Heart left ventricle (tissue), 16 donors: Measurements from ENCODE around the gene APOBEC2. TPM values are rescaled to one million over a fixed set of nuclear protein-coding genes. Genes with fewer than 3 reads are reported as not detected.
"Not testable (repeated sequence)": the region's sequence is repeated elsewhere in the genome, so short reads cannot be mapped to it uniquely, and the experiment has no call there.

Source experiments
- ATAC-seq, 4 donors: fragments of 200-7000 bp; cut with Tn5 transposase; one replicate each; pipeline ENCODE4 v1.9.1; 2020 to 2022; ENCODE audit warnings: moderate library complexity in 4 of 4, mild to moderate bottlenecking in 3 of 4, moderate number of reproducible peaks in 1 of 4
- DNase-seq, 5 donors: peaks; one replicate each; pipeline ENCODE4 v3.0.0-alpha.2; 2020
- H3K27ac ChIP-seq, 12 donors: fragments of 200-600 bp; sonication (generic) in 4 of 12; one replicate each; pipeline versions ENCODE4 v1.5.0 to v1.8.0; 2016 to 2022; ENCODE audit warnings: mild to moderate bottlenecking in 2 of 12
- H3K27me3 ChIP-seq, 9 donors: fragments of 200-600 bp; sonication (generic) in 2 of 9; one replicate each; pipeline versions ENCODE4 v1.5.1 to v1.8.0; 2016 to 2022; ENCODE audit warnings: mild to moderate bottlenecking in 3 of 9
- H3K36me3 ChIP-seq, 9 donors: fragments of 200-600 bp; sonication (generic) in 2 of 9; one replicate each; pipeline versions ENCODE4 v1.5.0 to v1.8.0; 2018 to 2022; ENCODE audit warnings: mild to moderate bottlenecking in 2 of 9
- H3K4me1 ChIP-seq, 12 donors: fragments of 200-600 bp; sonication (generic) in 4 of 12; one replicate each; pipeline versions ENCODE4 v1.5.0 to v1.8.0; 2016 to 2022; ENCODE audit warnings: mild to moderate bottlenecking in 3 of 12
- H3K4me3 ChIP-seq, 12 donors: fragments of 200-600 bp; sonication (generic) in 4 of 12; one replicate each; pipeline versions ENCODE4 v1.5.0 to v1.8.0; 2017 to 2022; ENCODE audit warnings: mild to moderate bottlenecking in 9 of 12, moderate library complexity in 4 of 12
- H3K9me3 ChIP-seq, 12 donors: fragments of 200-600 bp; sonication (generic) in 4 of 12; one replicate each; pipeline versions ENCODE4 v1.5.0 to v1.8.0; 2016 to 2022; ENCODE audit warnings: mild to moderate bottlenecking in 1 of 12
- CTCF ChIP-seq, 12 donors: fragments of 200-600 bp; sonication (generic) in 4 of 12; IDR thresholded peaks; one replicate each; pipeline versions ENCODE4 v1.5.0 to v1.8.0; 2018 to 2022; ENCODE audit warnings: antibody characterized with exemption in 12 of 12, mild to moderate bottlenecking in 5 of 12
- POLR2A ChIP-seq, 2 donors: fragments of 450-650 bp; IDR thresholded peaks; one replicate each; pipeline ENCODE4 v1.6.1; 2017; ENCODE audit warnings: antibody characterized with exemption in 2 of 2, mild to moderate bottlenecking in 2 of 2, moderate library complexity in 2 of 2
- WGBS, 4 donors: extraction: QIAGEN DNeasy Blood & Tissue Kit in 2 of 4; methylation state at CpG; one replicate each; pipeline versions ENCODE4 v1.1.5 to v1.1.7; 2013 to 2018; 5-methylcytosine and 5-hydroxymethylcytosine counted together
- intact Hi-C, 10 donors: fragments of 100-400 bp; cut with DNase I; formaldehyde crosslinking; loops; one replicate each; pipeline versions ENCODE4 v1.11.1 to v1.14.2; 2022
- long read RNA-seq, 3 donors: library from polyadenylated mRNA; unstranded; transcript quantifications; one replicate each; pipeline ENCODE4 v2.0.0, GENCODE V29; 2020 to 2021
- polyA plus RNA-seq, 2 donors: library from polyadenylated mRNA; stranded (reverse); fragments of 200-250 nt; gene quantifications; one replicate each; pipeline ENCODE4 v1.2.3, GENCODE V29; 2013
- total RNA-seq, 9 donors: library from RNA; depleted of rRNA in 2 of 9; stranded (reverse); fragments of >200 nt in 2 of 9; fragmentation: NEBNext Ultra II Directional in 3 of 9; extraction: Animal tissue kit (Norgen Biotek cat#: 25700) in 3 of 9; gene quantifications; one replicate each; pipeline versions ENCODE4 v1.1.0 to v1.2.4, GENCODE V29; 2016 to 2023
- donor health status: ischemic (EF 13 %, LVEDD 7.1; RV severe dilation, severe dysfunction).
- donor health status: healthy with polysubstance abuse.
- donor health status: DM: no; HTN: yes; CAD: no.
- donor health status: DM: no; HTN: no; CAD: no.
- donor health status: ischemic (EF 25% LVEDD 6.9; RV normal size, moderate dysfunction).
- donor health status: ischemic (EF 25% LVEDD 5.7; RV mildly dilated, moderate dysfunction).
- donor health status: healthy.
- donor health status: DM: yes; HTN: yes; CAD: no.
- donor health status: ischemic (EF 35%, LVEDD 5.7; RV mildly dilated, moderate dysfunction).
- donor health status: nonischemic (EF 11% LVEDD 7.7; RV severe dilation, severe dysfunction).
- donor health status: DM: yes; HTN: yes; CAD: no.
- donor health status: PGD.
- donor health status: ischemic (EF 29% LVEDD 5.4; RV normal size, mild dysfunction).
- donor health status: nonischemic (EF 23%, LVEDD 6.1; RV moderate dilation, normal function).

Gene APOBEC2
- 100 to 1,000 TPM; 139 to 524 (median 237) TPM for total RNA-seq
- 100 to 1,000 TPM in 1 of 2 donors, 10 to 100 TPM in 1; 72.3 to 237 TPM for polyA plus RNA-seq
- long read RNA-seq, donor 1, transcript APOBEC2-201 (3 exons, 1,151 nt), result major isoform, 296 of 316 reads
- long read RNA-seq, donor 1, partial matches to known transcripts, result 11 of 316 reads
- long read RNA-seq, donor 1, other reads (novel, unspliced or antisense), result 9 of 316 reads
- long read RNA-seq, donor 2, transcript APOBEC2-201 (3 exons, 1,151 nt), result major isoform, 548 of 565 reads
- long read RNA-seq, donor 2, partial matches to known transcripts, result 10 of 565 reads
- long read RNA-seq, donor 2, other reads (novel, unspliced or antisense), result 7 of 565 reads
- long read RNA-seq, donor 3, transcript APOBEC2-201 (3 exons, 1,151 nt), result major isoform, 122 of 130 reads
- long read RNA-seq, donor 3, partial matches to known transcripts, result 8 of 130 reads
- long read RNA-seq, donor 3, other reads (novel, unspliced or antisense), result 0 of 130 reads

GRCh38 chr6:41053041-41053440 is at the start of gene APOBEC2:
TSS of gene APOBEC2 (plus strand) at chr6:41053202. CDS start at chr6:41053348, 146 bp downstream.
- peak; percentile 81 to 94 (median 86) for DNase-seq
- TF ChIP-seq CTCF (IDR thresholded peaks at IDR 0.05) (no peak), POLR2A (IDR thresholded peaks at IDR 0.05) (peak; percentile 1 to 80)
- Histone ChIP-seq H3K27ac (peak within 1 kb of the TSS; percentile 70 to 94 (median 87)), H3K4me3 (peak within 1 kb of the TSS; percentile 19 to 58 (median 50)), H3K27me3 (no peaks in the 10 kb centered on the region), H3K36me3 (peaks cover 0 to 5% (median 0%) of the 10 kb centered on the region in 9 donors), H3K9me3 (no peaks in the 10 kb centered on the region), H3K4me1 (peaks cover 0 to 59% (median 18%) of the 10 kb centered on the region in 12 donors)
- peak; percentile 88 to 92 (median 90) for ATAC-seq
- intact Hi-C loops, result no loop called here
- WGBS, 4 donors, result 30 to 63% (median 45%) methylated on average over 3 to 5 of the region's 5 CpGs

GRCh38 chr6:41006217-41006616 is 46.8 kb upstream of the APOBEC2 start:
- intact Hi-C loops, result loop anchor here in 8 of 10 donors (2.0 to 10.0 kb wide), 6 partner anchors 23 to 313 kb away; no protein-coding TSS in a partner anchor
- H3K27ac ChIP-seq, result not testable (repeated sequence)
- peak in 4 of 5 donors; percentile 34 to 45 (median 43) for DNase-seq

GRCh38 chr6:41006980-41007379 is 46.0 kb upstream of the APOBEC2 start:
- H3K27me3 ChIP-seq, H3K36me3 ChIP-seq, H3K4me3 ChIP-seq, H3K9me3 ChIP-seq, ATAC-seq, H3K4me1 ChIP-seq, DNase-seq, H3K27ac ChIP-seq: not testable (repeated sequence)
- 93 to 95% (median 93%) methylated on average over 4 of the region's 4 CpGs for WGBS, 4 donors
- intact Hi-C loops, result loop anchor here in 8 of 10 donors (2.0 to 10.0 kb wide), 6 partner anchors 22 to 312 kb away; no protein-coding TSS in a partner anchor

More at GRCh38 chr6:41006217-41006616, 46.8 kb upstream of the APOBEC2 start:
- H3K4me3 ChIP-seq, H3K27me3 ChIP-seq, H3K9me3 ChIP-seq, H3K4me1 ChIP-seq, H3K36me3 ChIP-seq: not testable (repeated sequence)
- peak in 3 of 4 donors; percentile 44 to 68 (median 63) for ATAC-seq
- WGBS, 4 donors, result 16 to 36% (median 24%) methylated on average over 7 of the region's 7 CpGs
- peak; percentile 48 to 68 (median 61) for TF ChIP-seq CTCF (IDR thresholded peaks at IDR 0.05)

GRCh38 chr6:41008011-41008410 is 45.0 kb upstream of the APOBEC2 start:
- intact Hi-C loops, result loop anchor here in 7 of 10 donors (5.0 to 10.0 kb wide), 3 partner anchors 54 to 59 kb away; no protein-coding TSS in a partner anchor
- no peak overlapping the region for H3K27ac ChIP-seq
- no peak overlapping the region for H3K4me3 ChIP-seq
- H3K9me3 ChIP-seq, result no peaks in the 10 kb centered on the region
- H3K27me3 ChIP-seq, result peaks cover 0 to 5% (median 0%) of the 10 kb centered on the region in 9 donors
- TF ChIP-seq POLR2A (IDR thresholded peaks at IDR 0.05), result no peak
- no peak for TF ChIP-seq CTCF (IDR thresholded peaks at IDR 0.05)
- no peaks in the 10 kb centered on the region for H3K4me1 ChIP-seq
- DNase-seq (no peak), ATAC-seq (no peak)
- WGBS, 4 donors, result 81 to 90% (median 86%) methylated on average over 3 of the region's 3 CpGs
- H3K36me3 ChIP-seq, result no peaks in the 10 kb centered on the region
